ENCODE measurements around the gene TAF1B.
"Not testable (repeated sequence)": the region's sequence is repeated elsewhere in the genome, so short reads cannot be mapped to it uniquely, and the experiment has no call there.

TAF1B gene

GRCh38 chr2:9815076-9815475 is 28.2 kb upstream of the TAF1B start:
- Mint-ChIP-seq H3K4me3 (no peak overlapping the region), H3K36me3 (no peaks in the 10 kb centered on the region), H3K9me3 (ENCODE audit: low read depth) (no peaks in the 10 kb centered on the region), H3K27ac (no peak overlapping the region), H3K4me1 (ENCODE audit: low read depth) (peaks cover 12% of the 10 kb centered on the region), H3K27me3 (peaks cover 5% of the 10 kb centered on the region)

DNA sequence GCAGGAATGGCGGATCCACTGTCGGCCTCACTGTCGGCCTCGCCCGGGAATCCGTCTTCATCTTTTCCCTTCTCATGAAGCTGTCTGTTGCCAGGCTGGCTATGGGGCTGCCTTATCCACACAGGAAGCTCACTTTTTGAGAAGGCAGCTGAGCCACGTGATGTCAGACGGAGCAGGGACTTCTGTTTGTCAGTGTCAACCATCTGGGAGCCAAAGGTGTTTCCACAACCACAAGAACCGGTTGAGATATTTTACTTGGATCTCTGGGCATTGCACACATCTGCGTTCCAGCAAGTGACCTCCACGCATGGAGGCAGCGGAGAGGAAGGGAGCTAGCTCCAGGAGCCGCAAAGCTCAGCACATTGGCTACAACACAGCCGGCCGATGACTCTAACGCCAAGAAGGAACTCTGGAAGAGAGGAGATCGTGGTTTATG is 27.4 kb upstream of the TAF1B start:
- Mint-ChIP-seq H3K36me3 (no peaks in the 10 kb centered on the region), H3K27ac (no peak overlapping the region), H3K9me3 (ENCODE audit: low read depth) (no peaks in the 10 kb centered on the region), H3K4me1 (ENCODE audit: low read depth) (peaks cover 12% of the 10 kb centered on the region), H3K27me3 (peaks cover 5% of the 10 kb centered on the region), H3K4me3 (no peak overlapping the region)

DNA sequence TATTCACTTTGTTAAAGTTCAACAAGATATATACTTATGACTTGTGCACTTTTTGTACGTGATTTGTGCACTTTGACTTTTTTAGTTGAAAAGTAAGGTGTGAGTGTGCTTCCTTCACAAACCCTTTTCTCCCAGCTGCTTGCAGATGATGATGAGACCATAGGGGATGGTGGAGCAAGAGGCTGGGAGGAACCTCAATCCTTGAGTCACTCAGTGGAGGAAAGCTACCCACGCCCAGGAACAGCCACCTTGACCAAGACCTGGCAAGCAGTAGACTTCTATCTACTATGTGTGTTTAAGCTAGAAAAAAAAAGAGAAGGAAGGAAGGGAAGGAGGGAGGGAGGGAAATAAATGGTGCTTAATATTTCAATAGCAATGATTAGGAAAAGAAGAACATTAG is 25.2 kb upstream of the TAF1B start:
- Mint-ChIP-seq H3K4me1 (ENCODE audit: low read depth) (peaks cover 12% of the 10 kb centered on the region), H3K4me3 (no peak overlapping the region), H3K27ac (no peak overlapping the region), H3K27me3 (peaks cover 2% of the 10 kb centered on the region), H3K9me3 (ENCODE audit: low read depth) (no peaks in the 10 kb centered on the region), H3K36me3 (no peaks in the 10 kb centered on the region)

- no peak overlapping the region for H3K4me3 Mint-ChIP-seq
- H3K36me3 Mint-ChIP-seq: no peaks in the 10 kb centered on the region
- no peaks in the 10 kb centered on the region for H3K9me3 Mint-ChIP-seq (ENCODE audit: low read depth)
- no peak overlapping the region for H3K27ac Mint-ChIP-seq
- H3K4me1 Mint-ChIP-seq (ENCODE audit: low read depth): peaks cover 8% of the 10 kb centered on the region
- no peaks in the 10 kb centered on the region for H3K27me3 Mint-ChIP-seq
Measured at GRCh38 chr2:9819551-9819950, 23.7 kb upstream of the TAF1B start.

- Mint-ChIP-seq H3K4me3 (no peak overlapping the region), H3K27me3 (no peaks in the 10 kb centered on the region), H3K4me1 (ENCODE audit: low read depth) (peaks cover 8% of the 10 kb centered on the region), H3K36me3 (no peaks in the 10 kb centered on the region), H3K9me3 (ENCODE audit: low read depth) (no peaks in the 10 kb centered on the region), H3K27ac (no peak overlapping the region)
Measured at GRCh38 chr2:9820020-9820973, 23.0 kb upstream of the TAF1B start.

DNA sequence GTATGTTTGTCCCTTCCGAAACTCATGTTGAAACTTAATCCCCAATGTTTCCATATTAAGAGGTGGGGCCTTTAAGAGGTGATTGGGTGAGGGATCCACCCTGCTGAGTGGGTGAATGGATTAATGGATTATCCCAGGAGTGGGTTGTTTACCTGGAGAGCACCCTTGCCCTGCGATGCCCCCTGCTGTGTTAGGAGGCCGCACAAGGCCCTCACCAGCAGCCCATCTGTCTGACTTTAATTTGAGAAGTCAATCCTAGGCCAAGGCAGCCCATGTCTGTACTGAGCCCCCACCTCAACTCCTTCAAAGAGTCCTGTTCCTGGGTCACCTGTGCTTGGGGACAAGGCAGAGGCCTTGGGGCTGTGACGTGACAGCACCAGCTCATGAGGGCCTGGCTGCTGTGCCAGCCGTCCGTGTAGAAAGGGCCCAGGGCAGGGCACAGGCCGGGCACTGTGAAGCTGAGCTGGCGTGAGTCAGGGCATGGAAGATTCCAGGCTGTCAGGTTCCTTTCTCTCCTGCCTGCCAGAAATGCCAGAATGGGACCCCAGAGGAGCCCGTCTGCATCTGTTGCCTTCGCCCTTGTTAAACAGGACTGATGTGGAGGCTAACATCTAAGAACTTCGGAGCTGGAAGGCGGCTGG is 21.3 kb upstream of the TAF1B start:
- no peak overlapping the region for H3K4me3 Mint-ChIP-seq
- no peaks in the 10 kb centered on the region for H3K9me3 Mint-ChIP-seq (ENCODE audit: low read depth)
- no peaks in the 10 kb centered on the region for H3K27me3 Mint-ChIP-seq
- H3K27ac Mint-ChIP-seq: no peak overlapping the region
- H3K4me1 Mint-ChIP-seq (ENCODE audit: low read depth): peaks cover 1% of the 10 kb centered on the region
- no peaks in the 10 kb centered on the region for H3K36me3 Mint-ChIP-seq

DNA sequence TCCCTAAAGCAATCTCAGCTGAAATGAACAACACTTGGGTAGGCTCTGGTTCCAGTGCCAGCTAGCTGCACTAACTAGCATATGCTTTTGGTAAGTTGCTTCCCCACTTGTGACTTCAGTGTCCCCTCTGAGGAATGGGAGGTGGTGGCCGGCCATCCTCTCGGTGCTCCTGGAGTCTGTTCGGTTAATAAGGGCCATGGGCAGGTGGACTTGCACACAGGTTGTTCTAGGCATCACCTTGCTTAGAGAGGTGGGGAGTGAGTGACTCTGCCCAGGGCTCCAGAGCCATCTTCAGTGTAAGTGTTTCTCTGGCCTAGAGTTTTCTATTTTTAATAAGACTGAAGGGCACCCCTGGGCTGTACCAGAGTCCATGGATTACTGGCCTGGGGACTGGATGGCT is 18.8 kb upstream of the TAF1B start:
- no peaks in the 10 kb centered on the region for H3K4me1 Mint-ChIP-seq (ENCODE audit: low read depth)
- no peak overlapping the region for H3K4me3 Mint-ChIP-seq
- H3K36me3 Mint-ChIP-seq: no peaks in the 10 kb centered on the region
- no peak overlapping the region for H3K27ac Mint-ChIP-seq
- H3K27me3 Mint-ChIP-seq: no peaks in the 10 kb centered on the region
- H3K9me3 Mint-ChIP-seq (ENCODE audit: low read depth): no peaks in the 10 kb centered on the region

DNA sequence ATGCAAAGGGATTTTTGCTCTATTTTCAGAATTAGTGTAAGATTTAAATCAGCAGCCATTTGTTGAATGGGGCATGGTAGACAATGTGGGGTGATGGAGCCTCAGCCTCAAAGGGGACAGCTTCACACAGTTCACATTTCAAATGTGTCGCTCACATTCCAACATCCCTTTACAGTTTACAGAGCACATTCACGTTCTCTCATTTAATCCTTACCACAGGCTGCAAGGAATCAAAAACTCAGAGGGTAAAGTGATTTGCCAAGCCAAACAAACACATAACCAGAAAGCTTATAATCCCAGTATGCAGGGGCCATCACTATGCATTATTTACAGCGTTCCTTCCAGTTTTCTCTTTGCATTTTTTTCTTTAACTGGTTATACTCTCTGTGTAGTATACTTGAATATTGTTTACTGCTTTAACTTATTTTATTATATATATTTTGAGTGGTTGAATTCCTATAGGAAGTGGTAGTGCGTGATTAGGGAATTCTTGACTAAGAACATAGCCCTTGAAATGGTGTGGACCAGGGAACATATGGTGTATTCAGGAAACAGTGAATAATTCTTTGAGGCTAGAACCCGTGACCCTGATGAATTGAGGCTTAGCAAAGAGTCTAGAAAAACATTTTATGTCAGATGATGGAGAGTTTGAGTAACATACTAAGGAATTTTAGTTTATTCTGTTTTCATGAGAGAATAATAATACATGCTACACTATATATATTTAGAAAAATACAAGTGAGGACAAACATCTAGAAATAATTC is 18.1 kb upstream of the TAF1B start:
- H3K4me1 Mint-ChIP-seq (ENCODE audit: low read depth): no peaks in the 10 kb centered on the region
- H3K27ac Mint-ChIP-seq: no peak overlapping the region
- H3K9me3 Mint-ChIP-seq (ENCODE audit: low read depth): no peaks in the 10 kb centered on the region
- H3K36me3 Mint-ChIP-seq: no peaks in the 10 kb centered on the region
- no peak overlapping the region for H3K4me3 Mint-ChIP-seq
- H3K27me3 Mint-ChIP-seq: no peaks in the 10 kb centered on the region

- Mint-ChIP-seq H3K4me3 (no peak overlapping the region), H3K9me3 (ENCODE audit: low read depth) (no peaks in the 10 kb centered on the region), H3K36me3 (no peaks in the 10 kb centered on the region), H3K27ac (no peak overlapping the region), H3K4me1 (ENCODE audit: low read depth) (no peaks in the 10 kb centered on the region), H3K27me3 (no peaks in the 10 kb centered on the region)
Measured at GRCh38 chr2:9826208-9826607, 17.1 kb upstream of the TAF1B start.

GRCh38 chr2:9830685-9831410 is 12.4 kb upstream of the TAF1B start:
- H3K27ac Mint-ChIP-seq: no peak overlapping the region
- no peaks in the 10 kb centered on the region for H3K36me3 Mint-ChIP-seq
- H3K9me3 Mint-ChIP-seq (ENCODE audit: low read depth): no peaks in the 10 kb centered on the region
- no peaks in the 10 kb centered on the region for H3K4me1 Mint-ChIP-seq (ENCODE audit: low read depth)
- H3K4me3 Mint-ChIP-seq: no peak overlapping the region
- H3K27me3 Mint-ChIP-seq: no peaks in the 10 kb centered on the region

DNA sequence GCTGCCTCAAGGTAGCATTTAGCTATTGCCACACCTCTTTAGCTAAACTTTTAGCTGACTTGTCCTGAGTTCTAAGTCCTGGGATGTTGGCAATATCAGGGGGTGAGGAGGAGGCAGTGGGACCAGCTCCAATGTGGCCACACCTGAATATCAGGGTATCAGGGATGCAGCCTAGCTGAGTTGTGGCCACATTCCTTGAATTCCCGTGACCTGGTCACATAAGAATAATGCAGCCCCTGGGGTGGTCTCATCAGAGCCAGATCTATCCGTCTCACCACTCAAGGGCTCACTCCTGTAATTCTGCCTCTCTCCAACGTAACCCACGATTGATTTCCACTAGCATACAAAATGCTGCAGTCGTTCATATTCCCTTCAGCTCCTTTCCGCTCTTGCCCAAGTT is 11.6 kb upstream of the TAF1B start:
- H3K9me3 Mint-ChIP-seq (ENCODE audit: low read depth): no peaks in the 10 kb centered on the region
- H3K36me3 Mint-ChIP-seq: no peaks in the 10 kb centered on the region
- no peak overlapping the region for H3K4me3 Mint-ChIP-seq
- no peaks in the 10 kb centered on the region for H3K4me1 Mint-ChIP-seq (ENCODE audit: low read depth)
- no peaks in the 10 kb centered on the region for H3K27me3 Mint-ChIP-seq
- no peak overlapping the region for H3K27ac Mint-ChIP-seq

- Mint-ChIP-seq H3K4me3 (no peak overlapping the region), H3K36me3 (no peaks in the 10 kb centered on the region), H3K27ac (no peak overlapping the region), H3K4me1 (ENCODE audit: low read depth) (no peaks in the 10 kb centered on the region), H3K27me3 (no peaks in the 10 kb centered on the region), H3K9me3 (ENCODE audit: low read depth) (no peaks in the 10 kb centered on the region)
Measured at GRCh38 chr2:9832586-9832985, 10.7 kb upstream of the TAF1B start.

DNA sequence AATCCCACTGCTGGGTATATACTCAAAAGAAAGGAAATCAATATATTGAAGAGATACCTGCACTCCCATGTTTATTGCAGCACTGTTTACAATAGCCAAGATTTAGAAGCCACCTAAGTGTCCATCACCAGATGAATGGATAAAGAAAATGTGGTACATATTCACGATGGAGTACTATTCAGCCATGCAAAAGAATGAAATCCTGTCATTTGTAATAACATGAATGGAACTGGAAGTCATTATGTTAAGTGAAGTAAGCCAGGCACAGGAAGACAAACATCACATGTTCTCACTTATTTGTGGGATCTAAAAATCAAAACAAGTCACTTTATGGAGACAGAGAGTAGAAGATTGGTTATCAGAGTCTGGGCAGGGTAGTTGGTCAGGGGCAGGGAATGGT is 8.2 kb upstream of the TAF1B start:
- H3K9me3 Mint-ChIP-seq (ENCODE audit: low read depth); H3K36me3 Mint-ChIP-seq; H3K27me3 Mint-ChIP-seq; H3K27ac Mint-ChIP-seq; H3K4me3 Mint-ChIP-seq; H3K4me1 Mint-ChIP-seq (ENCODE audit: low read depth): not testable (repeated sequence)

GRCh38 chr2:9836074-9836473 is 7.2 kb upstream of the TAF1B start:
- Mint-ChIP-seq H3K9me3 (ENCODE audit: low read depth) (no peaks in the 10 kb centered on the region), H3K27me3 (no peaks in the 10 kb centered on the region), H3K36me3 (no peaks in the 10 kb centered on the region), H3K4me3 (no peak overlapping the region), H3K4me1 (ENCODE audit: low read depth) (no peaks in the 10 kb centered on the region), H3K27ac (no peak overlapping the region)
